Brain microvascular endothelial cell (primary cell): Measurements from ENCODE around the gene PRIM1.
"Not testable (repeated sequence)": the region's sequence is repeated elsewhere in the genome, so short reads cannot be mapped to it uniquely, and the experiment has no call there.

ENCODE experiments used
- DNase-seq: peaks from one replicate; pipeline ENCODE4 v3.0.0-alpha.2; 2020
- H3K27ac ChIP-seq: fragments of 250-450 bp; sonication (Bioruptor Pico); 2 replicates; pipeline ENCODE4 v1.5.1; 2020; ENCODE audit warnings: mild to moderate bottlenecking, moderate library complexity
- H3K27me3 ChIP-seq: fragments of 250-450 bp; sonication (Bioruptor Pico); replicated peaks from 2 replicates; pipeline ENCODE4 v1.5.1; 2020; ENCODE audit warnings: mild to moderate bottlenecking
- H3K36me3 ChIP-seq: fragments of 250-450 bp; sonication (Bioruptor Pico); replicated peaks from 2 replicates; pipeline ENCODE4 v1.5.1; 2020; ENCODE audit warnings: mild to moderate bottlenecking
- H3K4me3 ChIP-seq: 2 replicates; pipeline ENCODE4 v1.5.1; 2011; ENCODE audit warnings: low read depth, mild to moderate bottlenecking, control low read depth, low read length, moderate library complexity
- CTCF ChIP-seq: IDR thresholded peaks from 2 replicates; pipeline ENCODE4 v1.5.1; 2011; ENCODE audit warnings: low read depth, mild to moderate bottlenecking, moderate library complexity, low read length, control low read depth, inconsistent platforms; ENCODE audit errors: missing control alignments
- in situ Hi-C: cut with HindIII; loops from 2 replicates; pipeline ENCODE4 v1.10.0; 2017; ENCODE audit warnings: low sequenced_read_pairs, low pct_ligation_motif_present

Gene PRIM1

GRCh38 chr12:56728139-56728861, 23.8 kb downstream of the PRIM1 start:
- Histone ChIP-seq H3K27ac (no peak overlapping the region), H3K4me3 (no peak overlapping the region), H3K36me3 (peaks cover 6% of the 10 kb centered on the region), H3K27me3 (no peaks in the 10 kb centered on the region)
- in situ Hi-C loops = no loop called here
- no peak for TF ChIP-seq CTCF
- no peak for DNase-seq

- in situ Hi-C loops = not testable (repeated sequence)
- H3K27ac ChIP-seq = peak overlapping the region; percentile 89
Observed at GRCh38 chr12:56726196-56726675, 25.9 kb downstream of the PRIM1 start.

GRCh38 chr12:56725723-56726102, 26.4 kb downstream of the PRIM1 start:
- TF ChIP-seq CTCF = no peak
- Histone ChIP-seq H3K36me3 (peaks cover 15% of the 10 kb centered on the region), H3K4me3 (peak overlapping the region; percentile 83), H3K27me3 (no peaks in the 10 kb centered on the region), H3K27ac (peak overlapping the region; percentile 89)
- peak; percentile 0 for DNase-seq
- in situ Hi-C loops = no loop called here

More at GRCh38 chr12:56726196-56726675, 25.9 kb downstream of the PRIM1 start:
- H3K36me3 ChIP-seq, H3K27me3 ChIP-seq, H3K4me3 ChIP-seq, DNase-seq: not testable (repeated sequence)

GRCh38 chr12:56724972-56725722, 27.0 kb downstream of the PRIM1 start, which contains the start of gene NACA:
Gene NACA (minus strand): TSS chr12:56725299. CDS start chr12:56724521, 778 bp downstream.
- peak within 1 kb of the TSS; percentile 89 for H3K27ac ChIP-seq
- peak; percentile 100 for DNase-seq
- peak within 1 kb of the TSS; percentile 83 for H3K4me3 ChIP-seq
- in situ Hi-C loops = no loop called here
- no peak for TF ChIP-seq CTCF
- H3K36me3 ChIP-seq = peaks cover 20% of the 10 kb centered on the region
- no peaks in the 10 kb centered on the region for H3K27me3 ChIP-seq

GRCh38 chr12:56724701-56724971, 27.5 kb downstream of the PRIM1 start:
- peak overlapping the region; percentile 89 for H3K27ac ChIP-seq
- no peaks in the 10 kb centered on the region for H3K27me3 ChIP-seq
- no peak for DNase-seq
- no peak for TF ChIP-seq CTCF
- H3K4me3 ChIP-seq = peak overlapping the region; percentile 83
- in situ Hi-C loops = no loop called here
- H3K36me3 ChIP-seq = peaks cover 24% of the 10 kb centered on the region

- TF ChIP-seq CTCF = no peak
- DNase-seq = peak; percentile 70
- peaks cover 28% of the 10 kb centered on the region for H3K36me3 ChIP-seq
Observed at GRCh38 chr12:56723889-56724700, 28.0 kb downstream of the PRIM1 start.

More at GRCh38 chr12:56723889-56724700, 28.0 kb downstream of the PRIM1 start:
- in situ Hi-C loops = no loop called here
- Histone ChIP-seq H3K4me3 (peak overlapping the region; percentile 83), H3K27me3 (no peaks in the 10 kb centered on the region), H3K27ac (peak overlapping the region; percentile 89)
